ENCODE data around the gene IGFL4. TPM values are rescaled to one million over a fixed set of nuclear protein-coding genes. Genes with fewer than 3 reads are reported as not detected.

IGFL4 gene
- total and polyA plus RNA-seq, 2 of the 4 experiments (the other 2 are of a cell fraction), result not detected

DNA sequence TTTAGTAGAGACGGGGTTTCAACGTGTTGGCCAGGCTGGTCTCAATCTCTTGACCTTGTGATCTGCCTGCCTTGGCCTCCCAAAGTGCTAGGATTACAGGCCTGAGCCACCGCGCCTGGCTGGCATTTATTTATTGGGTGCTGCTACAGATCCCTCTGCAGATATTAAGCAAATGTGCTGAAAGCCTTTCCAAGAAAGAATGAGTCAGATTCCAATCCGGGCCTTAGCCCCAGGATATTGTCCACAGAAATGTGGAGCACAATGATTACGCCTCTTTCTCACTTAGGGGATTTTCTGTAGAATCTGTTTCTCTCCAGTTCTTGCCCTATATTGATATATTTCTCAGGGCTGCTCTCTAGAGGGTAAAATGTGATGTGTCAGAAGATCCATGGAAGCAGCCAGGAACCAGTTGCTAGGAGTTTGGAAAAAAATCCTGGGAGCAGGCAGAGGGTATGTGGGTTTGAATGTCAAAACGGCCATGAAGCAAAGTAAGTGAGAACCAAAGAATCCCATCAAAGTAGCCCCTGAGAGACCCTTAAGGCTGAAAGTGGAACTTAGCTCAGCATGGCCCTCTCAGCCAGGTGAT lies 24.8 kb upstream of the IGFL4 start:
- Histone ChIP-seq H3K23ac (ENCODE audit: low read depth, low read length) (no peak overlapping the region), H2AK5ac (ENCODE audit: low read depth, low read length) (no peak overlapping the region), H3K14ac (replicated peaks; ENCODE audit: low read depth, low read length) (no peak overlapping the region), H2BK120ac (ENCODE audit: low read depth, low read length) (no peak overlapping the region), H3K79me1 (ENCODE audit: low read depth in 1 of 2, low read length in 2 of 2) (no peaks in the 10 kb centered on the region), H2AFZ (replicated peaks; ENCODE audit: low read length, poor library complexity) (no peak overlapping the region), H2AK9ac (replicated peaks; ENCODE audit: low read depth, low read length, poor library complexity) (no peak overlapping the region), H2BK20ac (ENCODE audit: low read depth, low read length) (no peak overlapping the region), H3K4me2 (ENCODE audit: low read depth, low read length) (no peak overlapping the region), H3K56ac (ENCODE audit: extremely low read depth, insufficient read depth, low read length) (no peak overlapping the region), H3K9me3 (ENCODE audit: control insufficient read depth, insufficient read depth, low read length) (peaks cover 5% of the 10 kb centered on the region; the same call in 1 of the 2 replicates), H3K36me3 (ENCODE audit: control insufficient read depth, insufficient read depth, low read length) (no peaks in the 10 kb centered on the region), H2BK15ac (ENCODE audit: low read depth, low read length) (no peak overlapping the region), H3K9ac (ENCODE audit: low read depth, low read length) (no peak overlapping the region), H3K4me3 (ENCODE audit: insufficient read depth, low read depth, low read length) (no peak overlapping the region), H4K91ac (ENCODE audit: insufficient read depth, low read depth, low read length) (no peak overlapping the region), H3K18ac (ENCODE audit: low read depth, low read length) (no peak overlapping the region), H2BK5ac (ENCODE audit: low read depth, low read length, poor library complexity, severe bottlenecking) (no peak overlapping the region), H4K20me1 (ENCODE audit: insufficient read depth, low read length) (no peaks in the 10 kb centered on the region), H3K27me3 (ENCODE audit: control insufficient read depth, insufficient read depth, low read length) (peaks cover 23% of the 10 kb centered on the region), H3K4ac (ENCODE audit: low read depth, low read length) (no peak overlapping the region), H3K27ac (ENCODE audit: insufficient read depth, low read length) (no peak overlapping the region), H3K9me1 (ENCODE audit: insufficient read depth, low read length) (peaks cover 7% of the 10 kb centered on the region), H3K4me1 (ENCODE audit: control insufficient read depth, insufficient read depth, low read length) (peaks cover 2% of the 10 kb centered on the region; the same call in 1 of the 2 replicates), H4K5ac (ENCODE audit: low read depth, low read length) (no peak overlapping the region), H4K8ac (ENCODE audit: low read depth in 2 of 2, low read length in 2 of 2) (no peak overlapping the region)
- CTCF ChIA-PET, result interaction anchor here (1.1 kb wide), 1 partner anchor 37 kb away, joined by 3 read pairs; no protein-coding TSS in a partner anchor
- no TSS peak for BruUV-seq (replicated peaks)
- dilution Hi-C loops (cut with HindIII; ENCODE audit: low sequenced_read_pairs, unreplicated experiment), result no loop called here
- DNase-seq (no peak), ATAC-seq (ENCODE audit: low read depth) (no peak)
- intact Hi-C loops (cut with micrococcal nuclease), result no loop called here
- WGBS, 2 experiments (ENCODE audit: extremely low coverage in 2 of 2, insufficient read length in 1 of 2), result 10% methylated on average over 2 of the region's 7 CpGs; no CpG with 5 or more reads in 1 of the 2 experiments
- TF ChIP-seq, protein P1, sequence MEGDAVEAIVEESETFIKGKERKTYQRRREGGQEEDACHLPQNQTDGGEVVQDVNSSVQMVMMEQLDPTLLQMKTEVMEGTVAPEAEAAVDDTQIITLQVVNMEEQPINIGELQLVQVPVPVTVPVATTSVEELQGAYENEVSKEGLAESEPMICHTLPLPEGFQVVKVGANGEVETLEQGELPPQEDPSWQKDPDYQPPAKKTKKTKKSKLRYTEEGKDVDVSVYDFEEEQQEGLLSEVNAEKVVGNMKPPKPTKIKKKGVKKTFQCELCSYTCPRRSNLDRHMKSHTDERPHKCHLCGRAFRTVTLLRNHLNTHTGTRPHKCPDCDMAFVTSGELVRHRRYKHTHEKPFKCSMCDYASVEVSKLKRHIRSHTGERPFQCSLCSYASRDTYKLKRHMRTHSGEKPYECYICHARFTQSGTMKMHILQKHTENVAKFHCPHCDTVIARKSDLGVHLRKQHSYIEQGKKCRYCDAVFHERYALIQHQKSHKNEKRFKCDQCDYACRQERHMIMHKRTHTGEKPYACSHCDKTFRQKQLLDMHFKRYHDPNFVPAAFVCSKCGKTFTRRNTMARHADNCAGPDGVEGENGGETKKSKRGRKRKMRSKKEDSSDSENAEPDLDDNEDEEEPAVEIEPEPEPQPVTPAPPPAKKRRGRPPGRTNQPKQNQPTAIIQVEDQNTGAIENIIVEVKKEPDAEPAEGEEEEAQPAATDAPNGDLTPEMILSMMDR (conservative IDR thresholded peaks at IDR 0.05; ENCODE audit: low read depth, low read length), result no peak
- no peak for TF ChIP-seq BHLHE40 (IDR thresholded peaks at IDR 0.05; ENCODE audit: low read depth, low read length)
- TF ChIP-seq CHD1 (IDR thresholded peaks at IDR 0.05; ENCODE audit: low read depth, low read length), result no peak
- TF ChIP-seq, protein P2, sequence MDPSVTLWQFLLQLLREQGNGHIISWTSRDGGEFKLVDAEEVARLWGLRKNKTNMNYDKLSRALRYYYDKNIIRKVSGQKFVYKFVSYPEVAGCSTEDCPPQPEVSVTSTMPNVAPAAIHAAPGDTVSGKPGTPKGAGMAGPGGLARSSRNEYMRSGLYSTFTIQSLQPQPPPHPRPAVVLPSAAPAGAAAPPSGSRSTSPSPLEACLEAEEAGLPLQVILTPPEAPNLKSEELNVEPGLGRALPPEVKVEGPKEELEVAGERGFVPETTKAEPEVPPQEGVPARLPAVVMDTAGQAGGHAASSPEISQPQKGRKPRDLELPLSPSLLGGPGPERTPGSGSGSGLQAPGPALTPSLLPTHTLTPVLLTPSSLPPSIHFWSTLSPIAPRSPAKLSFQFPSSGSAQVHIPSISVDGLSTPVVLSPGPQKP (IDR thresholded peaks at IDR 0.05; ENCODE audit: borderline replicate concordance, low read depth, low read length), result no peak
- no peak for TF ChIP-seq RCOR1 (IDR thresholded peaks at IDR 0.05; ENCODE audit: insufficient replicate concordance, low read length)
- TF ChIP-seq RAD21 (IDR thresholded peaks at IDR 0.05; ENCODE audit: low read length), result no peak
- TF ChIP-seq NFE2L2 (IDR thresholded peaks at IDR 0.05; ENCODE audit: low read depth, low read length), result no peak
- no peak for TF ChIP-seq FOS (IDR thresholded peaks at IDR 0.05; ENCODE audit: low read depth, low read length)
- POLR2A ChIA-PET (ENCODE audit: unreplicated experiment), result no interaction called here
- in situ Hi-C loops (cut with MboI; ENCODE audit: low sequenced_read_pairs), result no loop called here
